Activated CD8-positive, alpha-beta memory T cell treated with anti-CD3 and anti-CD28 coated beads, Interleukin-2, amount 50 U/mL, for 24 hours (primary cell): ENCODE data around the gene SLC11A1.

ENCODE experiments used
- DNase-seq: peaks from one replicate; pipeline ENCODE4 v3.0.0-alpha.2; 2020; ENCODE audit errors: extremely low read depth

Gene SLC11A1, protein sequence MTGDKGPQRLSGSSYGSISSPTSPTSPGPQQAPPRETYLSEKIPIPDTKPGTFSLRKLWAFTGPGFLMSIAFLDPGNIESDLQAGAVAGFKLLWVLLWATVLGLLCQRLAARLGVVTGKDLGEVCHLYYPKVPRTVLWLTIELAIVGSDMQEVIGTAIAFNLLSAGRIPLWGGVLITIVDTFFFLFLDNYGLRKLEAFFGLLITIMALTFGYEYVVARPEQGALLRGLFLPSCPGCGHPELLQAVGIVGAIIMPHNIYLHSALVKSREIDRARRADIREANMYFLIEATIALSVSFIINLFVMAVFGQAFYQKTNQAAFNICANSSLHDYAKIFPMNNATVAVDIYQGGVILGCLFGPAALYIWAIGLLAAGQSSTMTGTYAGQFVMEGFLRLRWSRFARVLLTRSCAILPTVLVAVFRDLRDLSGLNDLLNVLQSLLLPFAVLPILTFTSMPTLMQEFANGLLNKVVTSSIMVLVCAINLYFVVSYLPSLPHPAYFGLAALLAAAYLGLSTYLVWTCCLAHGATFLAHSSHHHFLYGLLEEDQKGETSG

DNA sequence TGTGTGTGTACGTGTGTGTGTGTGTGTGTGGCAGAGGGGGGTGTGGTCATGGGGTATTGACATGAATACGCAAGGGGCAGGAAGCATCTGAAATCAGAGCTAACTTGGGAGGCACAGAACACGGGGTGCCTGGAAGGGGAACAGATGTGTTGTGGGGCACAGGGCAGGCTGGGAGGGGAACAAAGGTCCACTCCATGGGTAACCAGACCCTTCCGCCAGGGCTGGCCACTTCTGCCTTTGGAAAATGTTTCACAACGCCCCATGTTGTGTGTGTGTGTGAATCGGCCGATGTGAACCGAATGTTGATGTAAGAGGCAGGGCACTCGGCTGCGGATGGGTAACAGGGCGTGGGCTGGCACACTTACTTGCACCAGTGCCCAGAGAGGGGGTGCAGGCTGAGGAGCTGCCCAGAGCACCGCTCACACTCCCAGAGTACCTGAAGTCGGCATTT, at the start of gene SLC11A1:
Gene SLC11A1, plus strand, starts transcription at position 358 of the 451 bp plus-strand sequence. CDS start 96 bp downstream, outside the sequence.
- DNase-seq, result no peak

DNA sequence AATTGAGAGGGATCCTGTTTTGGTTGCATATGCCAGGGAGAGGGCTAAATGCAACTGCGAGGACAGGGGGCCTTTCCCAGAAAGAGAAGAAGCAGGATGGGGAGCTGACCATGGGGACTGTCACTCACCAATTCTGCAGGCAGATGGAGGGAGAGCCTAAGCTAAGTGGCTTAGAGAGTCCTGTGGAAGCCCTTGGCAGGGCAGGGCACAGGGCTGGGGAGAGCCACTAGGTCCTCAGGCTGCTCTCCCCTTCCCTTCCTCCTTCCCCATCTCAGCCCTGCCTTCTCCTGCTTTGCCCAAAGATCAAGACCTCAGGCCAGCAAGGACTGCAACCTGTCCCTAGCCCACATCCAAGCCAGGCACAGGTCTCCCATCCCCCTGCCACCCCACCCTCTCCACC, 49.8 kb upstream of the SLC11A1 start:
- DNase-seq, result no peak

DNA sequence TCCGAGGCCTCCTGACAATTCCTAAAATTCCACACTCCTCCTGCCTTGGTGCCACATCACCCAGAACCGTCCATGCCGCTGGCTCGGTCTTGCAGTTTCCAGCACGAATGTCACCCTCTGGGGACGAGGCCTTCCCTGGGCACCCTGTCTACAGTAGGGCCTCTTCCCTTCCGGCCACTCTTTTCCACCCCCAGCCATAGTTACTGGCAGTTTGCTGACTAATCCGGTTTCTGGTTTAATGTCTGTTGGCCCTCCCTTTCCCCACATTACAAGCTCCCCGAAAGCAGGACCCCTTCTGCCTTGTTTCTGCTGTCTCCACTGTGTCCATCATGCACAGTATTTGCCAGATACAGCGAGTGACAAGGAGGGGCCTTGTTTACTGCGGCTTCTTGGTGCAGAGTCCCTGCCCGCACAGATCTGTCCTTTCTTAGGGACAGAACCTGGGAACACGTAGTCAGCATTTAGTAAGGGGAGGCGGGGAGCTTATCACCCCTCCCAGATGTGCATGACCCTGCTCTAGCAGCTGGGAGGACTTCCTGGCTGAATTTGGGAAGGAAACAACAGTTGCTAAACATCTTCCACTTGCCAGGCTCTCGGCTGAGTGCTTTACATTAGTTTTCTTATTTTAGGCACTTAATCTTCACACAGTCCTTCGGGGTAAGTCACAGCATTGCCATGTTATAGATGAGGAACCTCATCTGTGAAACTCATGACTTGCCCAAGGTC, 49.0 kb upstream of the SLC11A1 start:
- no peak for DNase-seq

GRCh38 chr2:218334531-218334930, 47.5 kb upstream of the SLC11A1 start:
- no peak for DNase-seq

DNA sequence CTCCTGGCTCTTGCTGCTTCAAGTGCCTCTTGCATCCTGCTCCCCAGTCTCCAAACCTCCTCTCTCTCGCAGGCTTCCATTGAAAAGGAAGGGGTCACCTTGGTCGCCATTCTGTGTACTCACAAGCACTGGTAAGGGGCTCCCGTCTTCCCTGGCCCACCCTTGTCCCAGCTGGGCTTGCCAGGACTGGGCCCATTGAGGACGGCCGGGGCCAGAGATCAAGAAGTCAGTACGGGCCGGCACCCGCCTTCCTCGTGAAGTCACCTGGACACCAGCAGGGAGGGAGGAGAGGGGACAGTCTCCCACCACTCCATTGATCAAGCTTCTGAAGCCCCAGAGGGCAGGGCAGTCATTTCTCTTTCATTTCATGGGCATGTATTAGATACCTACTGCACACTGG, 41.4 kb upstream of the SLC11A1 start:
- no peak for DNase-seq

DNA sequence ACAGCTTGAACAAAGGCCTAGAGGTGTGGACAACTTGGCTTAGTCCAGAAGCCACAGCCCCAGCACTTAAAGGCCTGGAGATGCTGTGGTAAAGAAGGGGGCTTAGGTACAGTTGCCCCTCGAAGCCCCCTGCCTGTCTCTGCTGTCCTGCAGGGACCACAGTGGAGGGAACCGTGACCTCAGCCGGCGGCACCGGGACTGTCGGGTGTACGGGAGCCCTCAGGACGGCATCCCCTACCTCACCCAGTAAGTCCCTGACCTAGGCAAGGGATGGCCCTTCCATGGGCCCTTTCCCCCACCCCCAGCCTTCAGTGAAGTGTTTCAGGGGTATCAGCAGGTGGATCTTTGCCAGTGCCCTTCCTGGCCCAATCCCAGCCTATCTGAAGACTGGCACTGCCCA, 40.7 kb upstream of the SLC11A1 start:
- no peak for DNase-seq

- DNase-seq, result no peak
Observed at GRCh38 chr2:218342837-218343236, 39.2 kb upstream of the SLC11A1 start.

- DNase-seq, result no peak
Observed at GRCh38 chr2:218343591-218343990, 38.5 kb upstream of the SLC11A1 start.

DNA sequence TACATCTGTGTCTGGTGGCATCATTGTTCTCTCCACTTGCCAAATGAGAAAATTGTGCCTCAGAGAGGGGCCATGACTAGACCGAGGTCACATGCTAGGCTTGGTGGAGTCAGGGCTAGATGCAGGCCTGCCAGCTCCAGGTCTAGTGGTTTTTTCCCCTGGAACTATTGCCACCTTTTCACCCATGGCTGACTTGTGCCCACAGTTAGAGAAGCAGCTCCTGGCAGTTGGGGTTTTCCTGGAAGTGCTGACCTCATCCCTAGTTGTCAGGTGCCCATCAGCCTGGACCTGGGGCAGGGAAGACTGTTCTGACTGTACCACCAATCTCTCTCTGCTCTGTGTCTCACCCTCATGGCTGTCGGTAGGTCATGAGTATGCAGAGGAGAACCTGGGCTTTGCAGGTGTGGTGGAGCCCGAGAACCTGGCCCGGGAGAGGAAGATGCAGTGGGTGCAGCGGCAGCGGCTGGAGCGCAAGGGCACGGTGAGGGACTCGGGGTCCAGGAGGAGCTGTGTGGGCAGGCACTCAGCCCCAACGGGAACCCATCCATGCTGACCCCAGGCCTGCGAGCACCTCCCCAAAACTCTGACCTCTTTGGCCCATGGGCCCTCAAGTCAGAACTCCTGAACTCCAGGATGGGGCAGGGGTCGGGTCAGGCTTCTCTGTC, 37.9 kb upstream of the SLC11A1 start:
- DNase-seq, result no peak

GRCh38 chr2:218344755-218345417, 37.2 kb upstream of the SLC11A1 start:
- no peak for DNase-seq

DNA sequence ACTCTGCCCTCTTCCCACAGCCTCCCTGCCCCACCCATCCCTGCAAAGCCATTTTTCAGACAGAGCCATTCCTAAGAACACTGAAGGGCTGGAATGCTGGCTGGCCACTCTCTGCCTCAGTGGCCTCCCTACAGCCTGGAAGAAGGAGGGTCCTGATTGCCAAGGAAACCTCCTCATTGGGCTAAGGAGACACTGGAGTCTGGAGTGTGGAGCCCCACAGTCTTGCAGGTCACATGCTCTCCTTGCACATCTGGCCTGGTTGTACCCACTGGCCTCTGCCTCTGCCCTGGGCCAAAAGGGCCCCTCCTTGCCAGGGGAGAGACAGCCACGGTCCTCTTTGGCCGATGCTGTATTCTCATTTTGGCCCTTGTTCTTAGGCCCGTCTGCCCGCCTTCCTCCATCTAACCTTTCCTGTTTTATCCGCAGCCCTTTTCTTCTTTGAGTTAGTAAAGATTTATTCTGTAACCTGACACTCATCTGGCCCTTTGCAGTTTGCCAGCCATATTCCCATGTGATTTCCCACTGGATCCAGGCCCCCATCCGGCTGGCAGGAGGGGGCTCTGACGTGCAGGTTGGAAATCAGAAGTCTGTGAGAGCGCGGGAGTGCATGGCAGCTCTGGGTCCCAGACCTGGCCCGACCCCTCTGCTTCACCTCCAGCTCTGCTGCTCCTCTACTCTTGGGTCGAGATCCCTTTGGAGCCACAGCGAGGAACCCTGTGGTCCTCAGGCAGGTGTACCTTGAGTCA, 36.4 kb upstream of the SLC11A1 start:
- DNase-seq, result no peak

- DNase-seq, result no peak
Observed at GRCh38 chr2:218347172-218347571, 34.9 kb upstream of the SLC11A1 start.

DNA sequence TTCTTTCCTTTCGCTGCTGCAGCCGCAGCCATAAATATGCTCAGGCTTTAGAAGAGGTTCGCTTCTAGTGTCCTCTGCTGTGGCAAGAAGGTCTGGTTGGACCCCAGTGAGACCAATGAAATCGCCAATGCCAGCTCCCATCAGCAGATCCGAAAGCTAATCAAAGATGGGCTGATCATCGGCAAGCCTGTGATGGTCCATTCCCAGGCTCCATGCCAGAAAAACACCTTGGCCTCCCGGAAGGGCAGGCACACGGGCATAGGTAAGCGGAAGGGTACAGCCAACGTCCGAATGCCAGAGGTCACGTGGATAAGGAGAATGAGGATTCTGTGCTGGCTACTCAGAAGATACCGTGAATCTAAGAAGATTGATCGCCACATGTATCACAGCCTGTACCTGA, 28.0 kb upstream of the SLC11A1 start:
- no peak for DNase-seq

- DNase-seq, result no peak
Observed at GRCh38 chr2:218354850-218355443, 27.1 kb upstream of the SLC11A1 start.

DNA sequence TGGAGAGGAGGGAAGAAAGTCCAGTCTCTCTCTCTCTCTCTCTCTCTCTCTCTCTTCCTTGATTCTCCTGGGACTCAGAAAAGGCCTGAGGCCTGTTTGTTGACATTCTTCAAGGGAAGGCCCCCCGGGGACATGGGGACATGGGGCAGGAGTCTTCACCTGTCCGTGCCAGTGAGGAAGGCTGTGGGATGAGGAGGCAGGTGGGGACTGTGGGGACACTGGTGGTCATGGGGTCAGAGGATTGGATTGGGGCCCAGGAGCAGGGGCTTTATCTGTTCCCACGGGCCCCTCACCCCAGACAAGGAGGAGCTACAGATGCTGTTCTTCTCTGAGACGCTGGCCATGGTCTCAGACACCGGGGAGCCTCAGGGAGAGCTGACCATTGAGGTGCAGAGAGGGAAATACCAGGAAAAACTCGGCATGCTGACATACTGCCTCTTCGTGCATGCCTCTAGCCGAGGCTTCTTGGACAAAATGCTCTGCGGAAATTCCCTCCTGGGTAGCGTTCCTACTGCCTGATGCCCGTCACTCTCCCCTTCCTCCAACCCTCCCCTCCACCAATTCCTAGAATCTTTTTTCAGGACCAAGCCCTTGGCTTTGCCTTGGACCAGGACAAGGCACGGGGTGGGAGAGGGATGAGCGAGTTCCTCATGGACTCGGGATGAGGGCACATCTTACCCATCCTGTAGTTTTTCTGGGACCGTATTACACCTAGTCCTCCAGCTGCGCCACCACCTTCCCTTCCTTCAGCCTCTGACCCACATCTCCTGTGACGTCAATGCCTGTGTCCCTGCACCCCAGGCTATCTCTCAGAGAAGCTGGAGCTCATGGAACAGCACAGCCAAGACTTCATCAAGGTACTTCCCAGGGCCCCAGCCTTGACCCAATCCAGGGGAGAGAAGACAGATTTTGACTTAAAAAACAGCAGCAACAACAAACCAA, 24.6 kb upstream of the SLC11A1 start:
- no peak for DNase-seq

- DNase-seq, result no peak
Observed at GRCh38 chr2:218360453-218360852, 21.6 kb upstream of the SLC11A1 start.

DNA sequence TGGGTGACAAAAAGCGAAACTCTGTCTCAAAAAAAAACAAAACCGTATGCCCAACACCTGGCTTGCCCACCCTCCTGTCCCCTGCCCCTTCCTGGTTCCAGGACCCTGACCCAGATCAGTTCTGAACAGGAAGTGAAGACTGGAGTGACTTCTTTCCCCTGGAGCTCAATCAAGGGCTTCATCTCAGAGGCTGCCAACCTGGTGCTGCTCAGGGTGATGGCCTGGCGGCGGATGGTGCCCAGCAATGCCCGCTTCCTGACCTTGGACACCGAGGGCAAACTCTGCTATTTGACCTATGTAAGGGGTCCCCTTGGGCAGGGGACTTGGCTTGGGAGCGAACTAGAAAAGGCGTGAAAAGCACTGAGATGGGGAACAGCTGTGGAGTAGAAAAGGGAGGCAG, 19.5 kb upstream of the SLC11A1 start:
- DNase-seq, result no peak

DNA sequence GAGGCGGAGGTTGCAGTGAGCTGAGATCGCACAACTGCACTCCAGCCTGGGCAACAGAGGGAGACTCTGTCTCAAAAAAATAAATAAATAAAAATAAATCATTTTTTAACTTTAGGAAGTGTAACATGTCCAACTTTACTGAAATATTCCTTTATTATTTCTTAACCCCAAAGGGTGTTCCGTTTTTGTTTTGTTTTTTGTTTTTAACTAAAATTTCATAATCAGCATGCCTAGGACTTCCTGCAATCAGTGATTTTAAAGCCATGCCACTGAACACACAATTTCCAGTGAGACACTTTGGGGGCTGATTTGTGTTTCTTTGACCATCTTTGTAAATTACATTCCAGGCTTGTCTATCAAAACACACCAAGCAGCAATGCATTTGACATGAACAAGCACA, 18.3 kb upstream of the SLC11A1 start:
- no peak for DNase-seq

DNA sequence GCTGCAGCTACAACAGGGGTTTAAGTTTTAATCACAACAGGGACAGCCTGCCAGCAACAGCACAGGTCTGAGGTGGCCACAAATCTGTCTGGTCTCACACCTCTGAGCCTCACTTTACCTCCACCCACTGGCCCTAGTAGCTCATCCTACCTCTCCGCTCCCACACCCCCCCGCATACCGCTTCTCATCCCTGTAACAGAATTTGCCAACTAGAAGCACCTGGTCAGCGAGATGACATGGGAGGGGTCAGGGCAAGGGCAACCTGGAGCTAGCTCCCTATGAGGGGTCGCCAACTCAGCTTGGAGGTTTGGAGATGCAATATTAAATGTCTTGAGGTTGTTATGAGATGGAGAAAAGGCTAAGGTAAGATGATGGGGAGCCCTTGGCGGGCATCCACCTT, 17.9 kb upstream of the SLC11A1 start:
- no peak for DNase-seq
